Neuron (in vitro differentiated cells): ENCODE data around the gene DDA1.

ENCODE experiments used
- H2AFZ ChIP-seq: one replicate; pipeline ENCODE4 v1.6.1; 2013; ENCODE audit warnings: low read depth, mild to moderate bottlenecking, inconsistent platforms, low read length, moderate library complexity
- H3K27me3 ChIP-seq: one replicate; pipeline ENCODE4 v1.6.1; 2013; ENCODE audit warnings: low read length; ENCODE audit not compliant: insufficient read depth
- H3K36me3 ChIP-seq: one replicate; pipeline ENCODE4 v1.6.1; 2013; ENCODE audit warnings: low read length; ENCODE audit not compliant: insufficient read depth
- H3K4me1 ChIP-seq: one replicate; pipeline ENCODE4 v1.6.1; 2013; ENCODE audit warnings: low read length; ENCODE audit not compliant: insufficient read depth
- H3K4me3 ChIP-seq: 2 replicates; pipeline ENCODE4 v1.5.1; 2013; ENCODE audit warnings: mild to moderate bottlenecking, low read length, moderate library complexity
- H3K9me3 ChIP-seq: one replicate; pipeline ENCODE4 v1.6.1; 2013; ENCODE audit warnings: low read length

DDA1 gene

DNA sequence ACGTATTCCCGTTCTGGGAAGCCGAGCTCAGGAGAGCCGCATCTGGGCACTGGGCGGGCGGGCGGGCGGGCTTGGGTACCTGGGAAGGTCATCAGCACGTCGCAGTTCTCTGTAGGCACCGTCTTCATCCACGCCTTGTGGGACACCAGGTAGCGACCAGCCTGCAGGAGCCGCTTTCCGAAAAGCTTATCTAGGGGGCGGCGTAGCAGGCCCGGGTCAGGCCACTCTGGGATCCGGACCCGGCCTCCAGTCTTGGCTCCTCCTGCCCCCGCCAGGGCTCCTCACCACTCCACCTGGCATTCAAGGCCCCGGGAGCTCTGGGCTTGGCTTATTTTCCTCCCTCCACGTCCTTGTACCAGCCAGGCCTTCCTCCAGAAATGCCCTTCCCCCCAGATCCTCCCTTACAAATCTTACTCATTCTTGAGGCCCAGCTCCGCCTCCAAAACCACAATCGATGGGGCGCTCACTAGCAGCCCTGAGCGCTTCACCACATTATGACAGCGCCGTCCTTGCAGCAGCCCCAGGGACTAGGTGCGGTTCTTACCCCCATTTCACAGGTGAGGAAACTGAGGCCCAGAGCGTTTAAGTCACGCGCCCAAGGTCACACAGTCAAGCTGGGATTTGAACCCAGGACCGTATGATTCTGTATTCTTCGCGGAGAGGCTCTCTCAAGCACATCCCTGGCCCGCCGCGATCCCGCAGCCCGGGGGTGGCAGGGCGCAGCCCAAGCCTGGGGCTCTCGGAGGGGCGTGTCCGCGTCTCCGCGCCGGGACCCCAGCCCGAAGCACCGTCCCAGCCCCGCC, 24.4 kb downstream of the DDA1 start:
- peak overlapping the region; percentile 77 for H2AFZ ChIP-seq
- peaks cover 17% of the 10 kb centered on the region for H3K4me1 ChIP-seq
- peak overlapping the region; percentile 61 for H3K4me3 ChIP-seq
- H3K27me3 ChIP-seq: no peaks in the 10 kb centered on the region
- H3K36me3 ChIP-seq: peaks cover 28% of the 10 kb centered on the region
- H3K9me3 ChIP-seq: no peaks in the 10 kb centered on the region

DNA sequence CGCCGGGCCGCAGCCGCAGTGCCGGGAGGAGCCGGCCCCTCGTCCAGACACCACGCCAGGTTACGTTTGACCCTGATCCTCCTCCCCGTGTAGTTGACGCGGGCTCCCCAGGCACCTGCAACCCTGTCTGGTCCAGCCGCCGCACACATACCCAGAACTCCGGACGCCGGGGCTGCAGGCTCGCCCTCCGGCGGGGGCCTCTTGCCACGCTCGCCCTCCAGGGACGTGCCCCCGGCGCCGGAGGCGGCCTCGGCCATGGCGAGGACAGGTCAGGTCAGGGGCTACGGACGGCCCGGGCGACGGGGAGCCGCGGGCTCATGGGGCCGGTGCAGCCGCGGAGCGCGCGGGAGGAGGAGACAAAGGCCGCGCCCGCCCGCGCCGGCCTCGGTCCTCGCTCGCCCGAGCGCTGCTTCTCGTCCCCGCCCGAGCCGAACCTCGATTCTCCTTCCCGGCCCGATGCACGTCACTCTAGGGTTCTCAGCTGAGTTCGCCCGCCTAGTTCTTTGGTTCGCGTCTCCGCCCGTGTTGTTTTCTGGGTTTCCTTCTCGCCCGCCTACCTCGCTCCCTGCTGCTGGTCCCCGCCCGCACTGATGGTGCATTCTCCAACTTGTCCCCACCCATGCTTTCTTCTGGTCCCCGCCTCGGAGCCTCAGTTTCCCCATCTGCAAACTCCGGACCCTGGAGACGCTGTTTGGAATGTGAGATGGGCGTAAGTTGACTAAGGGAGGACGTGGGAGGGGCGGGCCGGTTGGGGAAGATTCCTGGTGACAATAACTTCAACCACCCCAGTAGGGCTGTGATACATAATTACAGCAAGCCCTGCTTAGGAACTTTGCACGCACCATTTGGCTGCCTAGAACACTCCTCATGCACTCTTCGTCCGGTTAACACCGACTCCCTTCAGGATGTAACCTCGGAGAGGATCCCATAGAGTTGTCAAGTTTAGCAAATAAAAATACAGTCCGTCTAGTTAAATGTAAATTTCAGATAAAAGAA, 25.3 kb downstream of the DDA1 start, which contains the start of gene ANO8:
ANO8 (minus strand) TSS at position 442 of the 996 bp plus-strand sequence; CDS start at position 257, 185 bp downstream.
- peaks cover 26% of the 10 kb centered on the region for H3K36me3 ChIP-seq
- no peaks in the 10 kb centered on the region for H3K27me3 ChIP-seq
- peak within 1 kb of the TSS; percentile 61 for H3K4me3 ChIP-seq
- H2AFZ ChIP-seq: peak within 1 kb of the TSS; percentile 77
- H3K4me1 ChIP-seq: peaks cover 17% of the 10 kb centered on the region
- H3K9me3 ChIP-seq: no peaks in the 10 kb centered on the region

DNA sequence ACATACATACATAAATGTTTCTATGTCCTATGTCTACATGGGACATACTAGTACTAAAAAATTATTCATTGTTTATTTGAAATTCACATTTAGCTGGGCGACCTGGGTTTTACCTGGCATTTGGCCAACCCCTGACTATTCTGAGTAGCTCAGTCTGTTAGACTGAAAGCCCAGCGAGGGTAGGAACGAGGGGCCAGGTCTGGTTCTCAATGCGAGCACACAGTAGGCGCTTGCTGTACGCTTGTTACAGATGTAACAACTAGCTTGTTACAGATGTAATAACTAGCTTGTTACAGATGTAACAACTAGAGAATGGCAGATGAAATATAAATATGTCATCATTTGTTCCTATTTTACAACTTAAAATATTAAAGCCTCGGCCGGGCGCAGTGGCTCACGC, 26.2 kb downstream of the DDA1 start:
- H2AFZ ChIP-seq: no peak overlapping the region
- H3K4me3 ChIP-seq: peak overlapping the region; percentile 61
- peaks cover 17% of the 10 kb centered on the region for H3K4me1 ChIP-seq
- H3K36me3 ChIP-seq: peaks cover 18% of the 10 kb centered on the region
- no peaks in the 10 kb centered on the region for H3K9me3 ChIP-seq
- H3K27me3 ChIP-seq: no peaks in the 10 kb centered on the region

DNA sequence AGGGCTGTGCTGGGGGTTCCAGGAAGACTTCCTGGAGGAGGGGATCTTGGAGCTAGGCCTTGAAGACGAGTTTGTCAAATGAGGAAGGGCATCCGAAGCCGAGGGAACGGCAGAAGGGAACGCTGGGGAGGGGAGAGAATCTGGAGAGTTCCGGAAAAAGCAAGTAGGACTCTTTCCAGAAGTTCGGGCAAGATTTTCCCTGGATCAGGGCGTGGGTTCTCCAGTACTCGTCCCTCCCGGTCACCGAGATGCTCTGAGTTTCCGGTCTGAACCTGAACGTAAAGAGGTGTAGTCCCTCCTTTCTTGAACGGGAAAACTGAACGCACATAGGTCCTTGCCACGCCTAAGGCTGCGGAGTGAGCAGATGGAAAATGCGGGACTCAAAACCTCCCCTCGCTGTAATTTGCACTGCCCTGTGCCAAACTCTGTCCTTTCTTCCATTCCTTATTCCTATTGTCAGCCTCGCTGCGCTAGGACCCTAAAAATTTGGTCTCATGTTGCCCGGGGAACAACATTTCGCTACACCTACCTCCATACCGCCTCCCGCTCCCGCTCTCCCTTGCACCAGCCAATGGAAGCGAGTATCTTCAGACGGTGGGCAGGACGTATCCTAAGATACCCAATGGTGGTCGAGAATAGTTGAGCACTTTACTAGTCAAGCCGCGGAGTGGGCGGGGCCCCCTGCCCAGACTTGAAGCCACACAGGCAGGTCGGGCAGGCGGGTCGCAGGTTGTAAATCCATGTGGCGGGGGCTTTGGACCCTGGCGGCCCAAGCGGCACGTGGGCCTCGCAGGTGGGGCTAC, 27.7 kb downstream of the DDA1 start, which contains the start of gene GTPBP3:
GTPBP3 (plus strand) TSS at position 682 of the 803 bp plus-strand sequence; CDS start at position 741, 59 bp downstream.
- peak within 1 kb of the TSS; percentile 62 for H2AFZ ChIP-seq
- H3K4me3 ChIP-seq: peak within 1 kb of the TSS; percentile 80
- H3K4me1 ChIP-seq: peaks cover 17% of the 10 kb centered on the region
- H3K27me3 ChIP-seq: no peaks in the 10 kb centered on the region
- no peaks in the 10 kb centered on the region for H3K9me3 ChIP-seq
- peaks cover 20% of the 10 kb centered on the region for H3K36me3 ChIP-seq

DNA sequence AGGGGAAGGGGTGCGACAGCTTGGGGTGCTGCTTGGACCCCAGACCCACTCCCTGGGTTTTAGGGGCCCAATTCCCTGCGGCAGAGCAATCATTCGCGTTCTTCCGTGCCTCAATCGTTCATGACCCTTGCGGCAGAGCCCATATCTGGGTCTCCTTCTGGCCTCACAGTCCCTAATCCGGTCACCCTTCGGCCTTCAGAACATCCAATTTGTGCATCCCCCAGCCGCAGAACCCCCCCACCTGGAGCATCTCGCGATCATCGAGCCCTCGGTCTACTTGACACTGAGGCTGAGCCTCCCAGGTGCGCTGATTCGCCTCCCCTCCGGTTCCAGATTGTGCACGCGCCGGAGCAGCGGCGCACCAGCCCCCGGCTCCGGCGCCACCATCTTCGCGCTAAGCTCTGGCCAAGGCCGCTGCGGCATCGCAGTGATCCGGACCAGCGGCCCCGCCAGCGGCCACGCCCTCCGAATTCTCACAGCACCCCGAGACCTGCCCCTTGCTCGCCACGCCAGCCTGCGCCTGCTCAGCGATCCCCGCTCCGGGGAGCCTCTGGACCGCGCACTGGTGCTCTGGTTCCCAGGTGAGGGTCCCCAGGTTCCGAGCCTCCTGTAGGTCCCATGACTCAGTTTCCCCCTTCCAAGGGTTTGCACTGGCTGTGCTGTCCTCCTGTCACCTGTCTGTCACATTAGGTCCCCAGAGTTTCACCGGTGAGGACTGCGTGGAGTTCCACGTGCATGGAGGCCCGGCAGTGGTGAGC, 28.5 kb downstream of the DDA1 start:
- peak overlapping the region; percentile 80 for H3K4me3 ChIP-seq
- H2AFZ ChIP-seq: no peak overlapping the region
- H3K27me3 ChIP-seq: no peaks in the 10 kb centered on the region
- H3K4me1 ChIP-seq: peaks cover 17% of the 10 kb centered on the region
- H3K36me3 ChIP-seq: peaks cover 16% of the 10 kb centered on the region
- H3K9me3 ChIP-seq: no peaks in the 10 kb centered on the region

DNA sequence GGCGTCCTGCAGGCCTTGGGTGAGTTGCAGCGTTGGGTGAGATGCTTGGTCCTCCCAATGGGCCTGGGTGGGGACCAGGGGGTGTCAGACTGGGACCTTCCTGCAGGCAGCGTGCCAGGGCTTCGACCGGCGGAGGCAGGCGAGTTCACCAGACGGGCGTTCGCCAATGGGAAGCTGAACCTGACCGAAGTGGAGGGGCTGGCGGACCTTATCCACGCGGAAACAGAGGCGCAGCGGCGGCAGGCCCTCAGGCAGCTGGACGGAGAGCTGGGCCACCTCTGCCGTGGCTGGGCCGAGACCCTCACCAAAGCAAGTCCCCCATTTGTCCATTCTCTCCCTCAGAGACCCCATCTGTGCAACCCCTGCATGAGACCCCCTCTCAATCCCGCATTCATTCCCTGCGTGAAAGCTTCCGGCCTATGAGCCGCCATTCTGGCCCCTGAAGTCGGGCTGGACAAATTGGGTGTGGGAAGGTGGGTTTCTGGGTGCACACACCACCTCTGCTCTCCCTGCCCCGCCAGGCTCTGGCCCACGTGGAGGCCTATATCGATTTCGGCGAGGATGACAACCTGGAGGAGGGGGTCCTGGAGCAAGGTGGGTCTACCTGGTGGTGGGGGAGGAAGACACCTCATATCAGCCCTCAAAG, 29.2 kb downstream of the DDA1 start:
- peak overlapping the region; percentile 80 for H3K4me3 ChIP-seq
- no peaks in the 10 kb centered on the region for H3K27me3 ChIP-seq
- peaks cover 16% of the 10 kb centered on the region for H3K4me1 ChIP-seq
- peaks cover 11% of the 10 kb centered on the region for H3K36me3 ChIP-seq
- no peaks in the 10 kb centered on the region for H3K9me3 ChIP-seq
- no peak overlapping the region for H2AFZ ChIP-seq

DNA sequence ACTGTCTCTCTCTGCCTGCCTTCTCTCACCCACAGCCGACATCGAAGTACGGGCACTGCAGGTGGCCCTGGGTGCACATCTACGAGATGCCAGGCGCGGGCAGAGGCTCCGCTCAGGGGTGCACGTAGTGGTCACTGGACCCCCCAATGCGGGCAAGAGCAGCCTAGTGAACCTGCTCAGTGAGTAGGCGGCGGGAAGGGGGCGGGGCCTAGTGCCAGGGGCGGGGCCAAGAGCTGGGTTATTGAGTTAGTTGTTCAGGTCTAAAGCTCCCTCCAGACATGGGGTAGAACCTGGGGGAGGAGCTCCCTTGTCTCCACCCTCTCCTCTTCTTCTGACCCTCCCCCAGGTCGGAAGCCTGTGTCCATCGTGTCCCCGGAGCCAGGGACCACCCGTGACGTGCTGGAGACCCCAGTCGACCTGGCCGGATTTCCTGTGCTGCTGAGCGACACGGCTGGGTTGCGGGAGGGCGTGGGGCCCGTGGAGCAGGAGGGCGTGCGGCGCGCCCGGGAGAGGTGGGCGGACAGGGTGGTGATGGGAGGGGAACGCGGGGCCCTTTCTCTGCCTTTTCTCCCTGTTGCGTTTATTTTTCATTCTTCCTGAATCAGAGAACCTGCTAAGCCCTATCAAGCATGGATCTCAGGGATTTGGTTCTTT, 29.9 kb downstream of the DDA1 start:
- H2AFZ ChIP-seq: no peak overlapping the region
- H3K4me1 ChIP-seq: peaks cover 14% of the 10 kb centered on the region
- H3K36me3 ChIP-seq: peaks cover 11% of the 10 kb centered on the region
- no peaks in the 10 kb centered on the region for H3K27me3 ChIP-seq
- H3K4me3 ChIP-seq: no peak overlapping the region
- no peaks in the 10 kb centered on the region for H3K9me3 ChIP-seq

DNA sequence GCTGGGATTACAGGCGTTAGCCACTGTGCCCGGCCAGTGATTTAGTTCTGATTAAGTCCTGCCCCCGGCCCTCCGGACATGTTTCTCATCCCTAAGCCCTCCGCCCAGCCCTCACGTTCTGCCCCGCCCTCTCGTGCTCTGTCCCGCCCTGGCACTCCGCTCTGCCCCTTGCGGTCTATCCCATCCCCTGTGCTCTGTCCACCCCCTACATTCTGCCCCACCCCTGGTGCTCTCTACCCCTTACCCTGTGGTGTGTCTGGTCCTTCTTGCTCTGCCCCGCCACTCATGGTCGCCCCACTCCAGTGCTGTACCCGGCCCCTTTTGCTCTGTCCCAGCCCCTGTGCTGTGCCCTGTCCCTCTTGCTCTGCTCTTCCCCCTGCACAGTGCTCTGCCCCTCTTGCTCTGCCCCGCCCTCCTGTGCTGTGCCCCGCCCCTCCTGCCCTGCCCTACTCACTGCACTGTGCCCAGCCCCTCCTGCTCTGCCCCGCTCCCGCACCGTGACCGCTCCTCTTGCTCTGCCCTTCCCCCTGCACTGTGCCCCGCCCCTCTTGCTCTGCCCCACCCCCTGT, 31.0 kb downstream of the DDA1 start:
- no peak overlapping the region for H2AFZ ChIP-seq

DNA sequence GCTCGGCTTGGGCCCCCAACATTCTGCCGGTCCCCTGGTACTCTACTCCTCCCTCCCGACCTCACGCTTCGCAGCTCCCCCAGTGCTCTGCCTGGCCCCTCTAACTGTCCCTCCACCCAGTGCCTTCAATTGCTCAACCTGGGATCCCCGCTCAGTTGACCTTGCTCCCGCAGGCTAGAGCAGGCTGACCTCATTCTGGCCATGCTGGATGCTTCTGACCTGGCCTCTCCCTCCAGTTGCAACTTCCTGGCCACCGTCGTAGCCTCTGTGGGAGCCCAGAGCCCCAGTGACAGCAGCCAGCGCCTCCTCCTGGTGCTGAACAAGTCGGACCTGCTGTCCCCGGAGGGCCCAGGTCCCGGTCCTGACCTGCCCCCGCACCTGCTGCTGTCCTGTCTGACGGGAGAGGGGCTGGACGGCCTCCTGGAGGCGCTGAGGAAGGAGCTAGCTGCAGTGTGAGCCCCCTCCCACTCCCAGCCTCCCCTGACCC, 31.6 kb downstream of the DDA1 start:
- H3K27me3 ChIP-seq: no peaks in the 10 kb centered on the region
- H3K4me1 ChIP-seq: peaks cover 9% of the 10 kb centered on the region
- H3K9me3 ChIP-seq: no peaks in the 10 kb centered on the region
- H3K36me3 ChIP-seq: peaks cover 11% of the 10 kb centered on the region
- H2AFZ ChIP-seq: no peak overlapping the region
- no peak overlapping the region for H3K4me3 ChIP-seq

More for the DNA sequence above, 31.0 kb downstream of the DDA1 start:
- Histone ChIP-seq H3K4me3 (no peak overlapping the region), H3K9me3 (no peaks in the 10 kb centered on the region), H3K36me3 (peaks cover 11% of the 10 kb centered on the region), H3K27me3 (no peaks in the 10 kb centered on the region), H3K4me1 (peaks cover 9% of the 10 kb centered on the region)

DNA sequence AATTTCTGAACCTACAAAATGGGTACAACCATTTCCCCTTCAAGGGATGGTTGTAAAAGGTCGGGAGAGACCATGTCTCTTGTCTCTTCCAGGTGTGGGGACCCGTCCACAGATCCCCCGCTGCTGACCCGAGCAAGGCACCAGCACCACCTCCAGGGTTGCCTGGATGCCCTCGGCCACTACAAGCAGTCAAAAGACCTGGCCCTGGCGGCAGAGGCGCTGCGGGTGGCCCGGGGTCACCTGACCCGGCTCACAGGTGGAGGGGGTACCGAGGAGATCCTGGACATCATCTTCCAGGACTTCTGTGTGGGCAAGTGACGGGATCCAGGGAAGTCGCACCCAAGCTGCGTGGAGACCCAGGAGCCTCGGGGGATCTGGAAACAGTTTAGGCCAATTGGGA, 32.0 kb downstream of the DDA1 start:
- no peaks in the 10 kb centered on the region for H3K9me3 ChIP-seq

DNA sequence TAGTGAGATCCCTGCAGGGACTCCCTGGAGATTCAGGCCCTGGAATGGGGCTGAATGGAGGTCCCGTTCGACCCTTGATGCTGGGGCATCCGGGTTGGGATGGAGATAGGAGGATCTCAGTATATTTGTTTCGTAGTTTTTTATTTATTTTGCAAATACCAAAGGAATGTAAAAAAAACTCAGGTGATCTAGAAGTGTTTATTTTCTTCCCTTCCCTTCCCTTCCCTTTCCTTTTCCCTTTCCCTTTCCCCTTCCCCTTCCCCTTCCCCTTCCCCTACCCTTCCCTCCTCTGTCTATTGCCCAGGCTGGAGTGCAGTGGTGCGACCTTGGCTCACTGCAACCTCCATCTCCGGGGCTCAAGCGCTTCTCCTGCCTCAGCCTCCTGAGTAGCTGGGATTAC, 32.5 kb downstream of the DDA1 start:
- H3K4me3 ChIP-seq: no peak overlapping the region
- H3K4me1 ChIP-seq: peaks cover 9% of the 10 kb centered on the region
- no peaks in the 10 kb centered on the region for H3K27me3 ChIP-seq
- peaks cover 11% of the 10 kb centered on the region for H3K36me3 ChIP-seq
- no peak overlapping the region for H2AFZ ChIP-seq
- H3K9me3 ChIP-seq: no peaks in the 10 kb centered on the region

More for the DNA sequence above, 32.0 kb downstream of the DDA1 start:
- Histone ChIP-seq H3K36me3 (peaks cover 11% of the 10 kb centered on the region), H3K4me3 (no peak overlapping the region), H3K27me3 (no peaks in the 10 kb centered on the region), H3K4me1 (peaks cover 9% of the 10 kb centered on the region), H2AFZ (no peak overlapping the region)
